ENCODE measurements around the gene SSTR3. TPM values are rescaled to one million over a fixed set of nuclear protein-coding genes. Genes with fewer than 3 reads are reported as not detected.

SSTR3 gene
- total RNA-seq, 4 donors from 2014 or later = not detected

- H3K36me3 ChIP-seq = peaks cover 0 to 6% (median 2%) of the 10 kb centered on the region in 4 donors
- H3K4me1 ChIP-seq = peaks cover 37 to 39% (median 38%) of the 10 kb centered on the region in 4 donors
- H3K27ac ChIP-seq (replicated peaks in 1 of 4) = peak overlapping the region; percentile 2 to 38 (median 18)
- intact Hi-C loops (cut with DNase I) = no loop called here
- 56% methylated on average over 11 of the region's 17 CpGs for WGBS
- H3K4me3 ChIP-seq = no peak overlapping the region
- TF ChIP-seq POLR2AphosphoS5 (IDR thresholded peaks at IDR 0.05) (no peak), EP300 (IDR thresholded peaks at IDR 0.05) (no peak)
- no peaks in the 10 kb centered on the region for H3K27me3 ChIP-seq
- no peak for DNase-seq (ENCODE audit: extremely low spot score)
- H3K9me3 ChIP-seq = no peaks in the 10 kb centered on the region
These were observed 33.7 kb downstream of the SSTR3 start for GRCh38 chr22:37178350-37179125.

- Histone ChIP-seq H3K4me3 (no peak overlapping the region), H3K9me3 (no peaks in the 10 kb centered on the region), H3K27me3 (no peaks in the 10 kb centered on the region), H3K27ac (replicated peaks in 1 of 4) (no peak overlapping the region), H3K4me1 (peaks cover 37 to 39% (median 38%) of the 10 kb centered on the region in 4 donors), H3K36me3 (peaks cover 0 to 6% (median 2%) of the 10 kb centered on the region in 4 donors)
- DNase-seq (ENCODE audit: extremely low spot score) = no peak
- intact Hi-C loops (cut with DNase I) = no loop called here
- 98% methylated on average over 3 of the region's 3 CpGs for WGBS
- TF ChIP-seq POLR2AphosphoS5 (IDR thresholded peaks at IDR 0.05) (no peak), POLR2A (IDR thresholded peaks at IDR 0.05; ENCODE audit: low read depth) (no peak), EP300 (IDR thresholded peaks at IDR 0.05) (no peak), CTCF (IDR thresholded peaks at IDR 0.05) (no peak)
These were observed 34.5 kb downstream of the SSTR3 start for GRCh38 chr22:37177755-37178154.

GRCh38 chr22:37177221-37177620 lies 35.1 kb downstream of the SSTR3 start:
- TF ChIP-seq EP300 (IDR thresholded peaks at IDR 0.05) (no peak), POLR2AphosphoS5 (IDR thresholded peaks at IDR 0.05) (no peak), POLR2A (IDR thresholded peaks at IDR 0.05; ENCODE audit: low read depth) (no peak), CTCF (IDR thresholded peaks at IDR 0.05) (no peak)
- WGBS = 79% methylated on average over 5 of the region's 5 CpGs
- H3K27ac ChIP-seq (replicated peaks in 1 of 4) = peak overlapping the region in 2 of 4 donors; percentile 36 to 57
- H3K9me3 ChIP-seq = no peaks in the 10 kb centered on the region
- intact Hi-C loops (cut with DNase I) = no loop called here
- DNase-seq (ENCODE audit: extremely low spot score) = no peak
- H3K36me3 ChIP-seq = peaks cover 0 to 3% (median under 1%) of the 10 kb centered on the region in 4 donors
- no peaks in the 10 kb centered on the region for H3K27me3 ChIP-seq
- no peak overlapping the region for H3K4me3 ChIP-seq
- peaks cover 37 to 39% (median 38%) of the 10 kb centered on the region in 4 donors for H3K4me1 ChIP-seq

GRCh38 chr22:37176464-37177061 lies 35.7 kb downstream of the SSTR3 start:
- 4% methylated on average over 21 of the region's 23 CpGs for WGBS
- H3K9me3 ChIP-seq = no peaks in the 10 kb centered on the region
- no peaks in the 10 kb centered on the region for H3K36me3 ChIP-seq
- peak overlapping the region in 3 of 4 donors; percentile 8 to 57 (median 36) for H3K27ac ChIP-seq (replicated peaks in 1 of 4)
- peak overlapping the region in 3 of 4 donors; percentile 2 to 21 (median 10) for H3K4me3 ChIP-seq
- intact Hi-C loops (cut with DNase I) = no loop called here
- peak; percentile 41 to 87 for TF ChIP-seq POLR2AphosphoS5 (IDR thresholded peaks at IDR 0.05)
- no peak for TF ChIP-seq POLR2A (IDR thresholded peaks at IDR 0.05; ENCODE audit: low read depth)
- H3K4me1 ChIP-seq = peaks cover 37 to 39% (median 38%) of the 10 kb centered on the region in 4 donors
- no peak for DNase-seq (ENCODE audit: extremely low spot score)
- no peaks in the 10 kb centered on the region for H3K27me3 ChIP-seq

- H3K9me3 ChIP-seq = no peaks in the 10 kb centered on the region
- 60% methylated on average over 18 of the region's 18 CpGs for WGBS
- no peaks in the 10 kb centered on the region for H3K36me3 ChIP-seq
- H3K4me3 ChIP-seq = no peak overlapping the region
- no peaks in the 10 kb centered on the region for H3K27me3 ChIP-seq
- peaks cover 37 to 39% (median 38%) of the 10 kb centered on the region in 4 donors for H3K4me1 ChIP-seq
- intact Hi-C loops (cut with DNase I) = no loop called here
- DNase-seq (ENCODE audit: extremely low spot score) = no peak
- H3K27ac ChIP-seq (replicated peaks in 1 of 4) = peak overlapping the region in 3 of 4 donors; percentile 8 to 57 (median 36)
- TF ChIP-seq CTCF (IDR thresholded peaks at IDR 0.05) = no peak
- no peak for TF ChIP-seq POLR2A (IDR thresholded peaks at IDR 0.05; ENCODE audit: low read depth)
- TF ChIP-seq POLR2AphosphoS5 (IDR thresholded peaks at IDR 0.05) = no peak
- TF ChIP-seq EP300 (IDR thresholded peaks at IDR 0.05) = no peak
These were observed 36.6 kb downstream of the SSTR3 start for GRCh38 chr22:37175414-37176281.
